ENCODE results near the gene HEPN1.

DNA sequence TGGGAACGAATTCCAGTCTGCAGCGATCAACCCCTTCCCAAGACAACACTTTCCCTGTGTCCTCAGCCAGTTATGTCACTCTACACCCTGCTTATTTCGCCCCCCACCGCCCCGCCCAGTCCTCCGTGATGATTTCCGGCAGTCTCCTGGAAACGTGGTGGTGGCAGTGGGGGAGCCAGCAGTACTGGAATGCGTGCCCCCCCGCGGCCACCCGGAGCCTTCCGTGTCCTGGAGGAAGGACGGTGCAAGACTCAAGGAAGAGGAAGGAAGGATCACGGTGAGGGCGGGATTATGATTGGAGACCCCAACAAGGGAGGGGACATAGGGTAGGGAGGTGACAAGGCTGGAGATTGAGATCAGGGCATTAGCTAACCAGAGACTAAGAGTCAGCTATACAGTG, 49.7 kb upstream of the HEPN1 start:
- TF ChIP-seq, protein P1, sequence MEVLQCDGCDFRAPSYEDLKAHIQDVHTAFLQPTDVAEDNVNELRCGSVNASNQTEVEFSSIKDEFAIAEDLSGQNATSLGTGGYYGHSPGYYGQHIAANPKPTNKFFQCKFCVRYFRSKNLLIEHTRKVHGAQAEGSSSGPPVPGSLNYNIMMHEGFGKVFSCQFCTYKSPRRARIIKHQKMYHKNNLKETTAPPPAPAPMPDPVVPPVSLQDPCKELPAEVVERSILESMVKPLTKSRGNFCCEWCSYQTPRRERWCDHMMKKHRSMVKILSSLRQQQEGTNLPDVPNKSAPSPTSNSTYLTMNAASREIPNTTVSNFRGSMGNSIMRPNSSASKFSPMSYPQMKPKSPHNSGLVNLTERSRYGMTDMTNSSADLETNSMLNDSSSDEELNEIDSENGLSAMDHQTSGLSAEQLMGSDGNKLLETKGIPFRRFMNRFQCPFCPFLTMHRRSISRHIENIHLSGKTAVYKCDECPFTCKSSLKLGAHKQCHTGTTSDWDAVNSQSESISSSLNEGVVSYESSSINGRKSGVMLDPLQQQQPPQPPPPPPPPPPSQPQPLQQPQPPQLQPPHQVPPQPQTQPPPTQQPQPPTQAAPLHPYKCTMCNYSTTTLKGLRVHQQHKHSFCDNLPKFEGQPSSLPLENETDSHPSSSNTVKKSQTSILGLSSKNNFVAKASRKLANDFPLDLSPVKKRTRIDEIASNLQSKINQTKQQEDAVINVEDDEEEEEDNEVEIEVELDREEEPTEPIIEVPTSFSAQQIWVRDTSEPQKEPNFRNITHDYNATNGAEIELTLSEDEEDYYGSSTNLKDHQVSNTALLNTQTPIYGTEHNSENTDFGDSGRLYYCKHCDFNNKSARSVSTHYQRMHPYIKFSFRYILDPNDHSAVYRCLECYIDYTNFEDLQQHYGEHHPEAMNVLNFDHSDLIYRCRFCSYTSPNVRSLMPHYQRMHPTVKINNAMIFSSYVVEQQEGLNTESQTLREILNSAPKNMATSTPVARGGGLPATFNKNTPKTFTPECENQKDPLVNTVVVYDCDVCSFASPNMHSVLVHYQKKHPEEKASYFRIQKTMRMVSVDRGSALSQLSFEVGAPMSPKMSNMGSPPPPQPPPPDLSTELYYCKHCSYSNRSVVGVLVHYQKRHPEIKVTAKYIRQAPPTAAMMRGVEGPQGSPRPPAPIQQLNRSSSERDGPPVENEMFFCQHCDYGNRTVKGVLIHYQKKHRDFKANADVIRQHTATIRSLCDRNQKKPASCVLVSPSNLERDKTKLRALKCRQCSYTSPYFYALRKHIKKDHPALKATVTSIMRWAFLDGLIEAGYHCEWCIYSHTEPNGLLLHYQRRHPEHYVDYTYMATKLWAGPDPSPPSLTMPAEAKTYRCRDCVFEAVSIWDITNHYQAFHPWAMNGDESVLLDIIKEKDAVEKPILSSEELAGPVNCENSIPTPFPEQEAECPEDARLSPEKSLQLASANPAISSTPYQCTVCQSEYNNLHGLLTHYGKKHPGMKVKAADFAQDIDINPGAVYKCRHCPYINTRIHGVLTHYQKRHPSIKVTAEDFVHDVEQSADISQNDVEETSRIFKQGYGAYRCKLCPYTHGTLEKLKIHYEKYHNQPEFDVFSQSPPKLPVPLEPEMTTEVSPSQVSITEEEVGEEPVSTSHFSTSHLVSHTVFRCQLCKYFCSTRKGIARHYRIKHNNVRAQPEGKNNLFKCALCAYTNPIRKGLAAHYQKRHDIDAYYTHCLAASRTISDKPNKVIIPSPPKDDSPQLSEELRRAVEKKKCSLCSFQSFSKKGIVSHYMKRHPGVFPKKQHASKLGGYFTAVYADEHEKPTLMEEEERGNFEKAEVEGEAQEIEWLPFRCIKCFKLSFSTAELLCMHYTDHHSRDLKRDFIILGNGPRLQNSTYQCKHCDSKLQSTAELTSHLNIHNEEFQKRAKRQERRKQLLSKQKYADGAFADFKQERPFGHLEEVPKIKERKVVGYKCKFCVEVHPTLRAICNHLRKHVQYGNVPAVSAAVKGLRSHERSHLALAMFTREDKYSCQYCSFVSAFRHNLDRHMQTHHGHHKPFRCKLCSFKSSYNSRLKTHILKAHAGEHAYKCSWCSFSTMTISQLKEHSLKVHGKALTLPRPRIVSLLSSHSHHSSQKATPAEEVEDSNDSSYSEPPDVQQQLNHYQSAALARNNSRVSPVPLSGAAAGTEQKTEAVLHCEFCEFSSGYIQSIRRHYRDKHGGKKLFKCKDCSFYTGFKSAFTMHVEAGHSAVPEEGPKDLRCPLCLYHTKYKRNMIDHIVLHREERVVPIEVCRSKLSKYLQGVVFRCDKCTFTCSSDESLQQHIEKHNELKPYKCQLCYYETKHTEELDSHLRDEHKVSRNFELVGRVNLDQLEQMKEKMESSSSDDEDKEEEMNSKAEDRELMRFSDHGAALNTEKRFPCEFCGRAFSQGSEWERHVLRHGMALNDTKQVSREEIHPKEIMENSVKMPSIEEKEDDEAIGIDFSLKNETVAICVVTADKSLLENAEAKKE (CRISPR knock-in tag; IDR thresholded peaks at IDR 0.05): no peak
- TF ChIP-seq CTCF (conservative IDR thresholded peaks at IDR 0.05; ENCODE audit: low read depth in 2 of 2) (no peak), EZH2 (IDR thresholded peaks at IDR 0.05; ENCODE audit: low read depth, unreplicated experiment) (no peak), NANOG (IDR thresholded peaks at IDR 0.05; ENCODE audit: borderline replicate concordance) (no peak)

Measured in GM23338 (cell line).